H9 (cell line): ENCODE data around the gene CFAP54. TPM values are rescaled to one million over a fixed set of nuclear protein-coding genes. Genes with fewer than 3 reads are reported as not detected.

ENCODE experiments used
- DNase-seq: peaks from one replicate; pipeline ENCODE4 v3.0.0-alpha.2; 2017
- H2AFZ ChIP-seq: one replicate; pipeline ENCODE4 v1.6.1; 2013; ENCODE audit warnings: mild to moderate bottlenecking, low read length, control low read depth, moderate library complexity
- H2AK5ac ChIP-seq: 2 replicates; pipeline ENCODE4 v1.6.1; 2013; ENCODE audit warnings: low read length, control low read depth, mixed read lengths; ENCODE audit not compliant: insufficient read length
- H2BK120ac ChIP-seq: one replicate; pipeline ENCODE4 v1.6.1; 2013; ENCODE audit warnings: low read depth, mild to moderate bottlenecking, low read length, control low read depth, inconsistent platforms; ENCODE audit not compliant: poor library complexity, severe bottlenecking
- H2BK12ac ChIP-seq: 2 replicates; pipeline ENCODE4 v1.6.1; 2013; ENCODE audit warnings: low read length, control low read depth, mixed read lengths, low read depth; ENCODE audit not compliant: insufficient read length
- H2BK15ac ChIP-seq: 2 replicates; pipeline ENCODE4 v1.6.1; 2013; ENCODE audit warnings: low read depth, low read length, control low read depth
- H2BK20ac ChIP-seq: one replicate; pipeline ENCODE4 v1.6.1; 2013; ENCODE audit warnings: low read depth, mild to moderate bottlenecking, low read length, control low read depth, inconsistent platforms; ENCODE audit not compliant: poor library complexity, severe bottlenecking
- H2BK5ac ChIP-seq: 2 replicates; pipeline ENCODE4 v1.6.1; 2013; ENCODE audit warnings: low read length, control low read depth, mixed read lengths; ENCODE audit not compliant: insufficient read length
- H3K14ac ChIP-seq: 2 replicates; pipeline ENCODE4 v1.6.1; 2013; ENCODE audit warnings: low read length, control low read depth; ENCODE audit not compliant: insufficient read depth
- H3K18ac ChIP-seq: 2 replicates; pipeline ENCODE4 v1.6.1; 2013; ENCODE audit warnings: low read depth, mild to moderate bottlenecking, mixed read lengths, low read length, control low read depth; ENCODE audit not compliant: insufficient read length
- H3K23ac ChIP-seq: 2 replicates; pipeline ENCODE4 v1.6.1; 2013; ENCODE audit warnings: low read length, control low read depth, mixed read lengths, low read depth; ENCODE audit not compliant: insufficient read length
- H3K23me2 ChIP-seq: 2 replicates; pipeline ENCODE4 v1.6.1; 2013; ENCODE audit warnings: low read depth, mild to moderate bottlenecking, mixed read lengths, low read length, control low read depth; ENCODE audit not compliant: insufficient read length, poor library complexity, severe bottlenecking
- H3K27ac ChIP-seq: 2 replicates; pipeline ENCODE4 v1.5.1; 2013; ENCODE audit warnings: low read length, control low read depth, mixed read lengths, low read depth; ENCODE audit not compliant: insufficient read length
- H3K27me3 ChIP-seq: 2 replicates; pipeline ENCODE4 v1.6.1; 2013; ENCODE audit warnings: low read length, control low read depth, inconsistent platforms; ENCODE audit not compliant: insufficient read depth
- H3K4ac ChIP-seq: 2 replicates; pipeline ENCODE4 v1.6.1; 2013; ENCODE audit warnings: low read depth, mild to moderate bottlenecking, control low read depth, inconsistent platforms, low read length, moderate library complexity
- H3K4me1 ChIP-seq: 2 replicates; pipeline ENCODE4 v1.6.1; 2013; ENCODE audit warnings: low read length, control low read depth, inconsistent platforms; ENCODE audit not compliant: insufficient read depth
- H3K4me2 ChIP-seq: 2 replicates; pipeline ENCODE4 v1.6.1; 2013; ENCODE audit warnings: low read length, control low read depth, mixed read lengths; ENCODE audit not compliant: insufficient read length, insufficient read depth
- H3K56ac ChIP-seq: 2 replicates; pipeline ENCODE4 v1.6.1; 2013; ENCODE audit warnings: low read depth, mild to moderate bottlenecking, mixed read lengths, low read length, control low read depth; ENCODE audit not compliant: insufficient read length
- H3K79me1 ChIP-seq: 2 replicates; pipeline ENCODE4 v1.6.1; 2013; ENCODE audit warnings: low read depth, mild to moderate bottlenecking, moderate library complexity, low read length, control low read depth, inconsistent platforms; ENCODE audit not compliant: insufficient read depth, poor library complexity, severe bottlenecking
- H3K79me2 ChIP-seq: 2 replicates; pipeline ENCODE4 v1.6.1; 2013; ENCODE audit warnings: low read length, control low read depth, inconsistent platforms; ENCODE audit not compliant: insufficient read depth
- H3K9ac ChIP-seq: 2 replicates; pipeline ENCODE4 v1.6.1; 2013; ENCODE audit warnings: low read length, control low read depth, mixed read lengths; ENCODE audit not compliant: insufficient read length; ENCODE audit errors: extremely low read depth
- H3K9me3 ChIP-seq: one replicate; pipeline ENCODE4 v1.6.1; 2013; ENCODE audit warnings: low read depth, low read length, inconsistent platforms; ENCODE audit not compliant: control insufficient read depth
- H3T11ph ChIP-seq: one replicate; pipeline ENCODE4 v1.6.1; 2013; ENCODE audit warnings: mild to moderate bottlenecking, low read length, control low read depth, inconsistent platforms
- H4K20me1 ChIP-seq: one replicate; pipeline ENCODE4 v1.6.1; 2013; ENCODE audit not compliant: control insufficient read depth, insufficient read length, insufficient read depth
- H4K5ac ChIP-seq: 2 replicates; pipeline ENCODE4 v1.6.1; 2013; ENCODE audit warnings: low read depth, mild to moderate bottlenecking, mixed read lengths, low read length, control low read depth; ENCODE audit not compliant: insufficient read length
- H4K8ac ChIP-seq: replicated peaks from 2 replicates; pipeline ENCODE4 v1.6.1; 2013; ENCODE audit warnings: low read length, control low read depth, mixed read lengths, low read depth; ENCODE audit not compliant: insufficient read length
- H4K91ac ChIP-seq: 2 replicates; pipeline ENCODE4 v1.6.1; 2013; ENCODE audit warnings: low read depth, mild to moderate bottlenecking, moderate library complexity, mixed read lengths, low read length, control low read depth; ENCODE audit not compliant: insufficient read length
- H3K27ac Mint-ChIP-seq, 3 experiments: 2 replicates in 2 of 3; 3 replicates in 1 of 3; pipeline ENCODE4 v1.8.0; 2020 to 2021; ENCODE audit warnings: mixed read lengths in 3 of 3, mild to moderate bottlenecking in 1 of 3, moderate library complexity in 1 of 3
- H3K27me3 Mint-ChIP-seq: 2 replicates; pipeline ENCODE4 v1.8.0; 2021; ENCODE audit warnings: low read depth, mild to moderate bottlenecking, moderate library complexity, mixed read lengths
- H3K36me3 Mint-ChIP-seq, 3 experiments: 2 replicates in 2 of 3; 3 replicates in 1 of 3; pipeline ENCODE4 v1.8.0; 2020 to 2021; ENCODE audit warnings: low read depth in 3 of 3, mixed read lengths in 3 of 3; ENCODE audit not compliant: insufficient read depth in 1 of 3
- H3K4me1 Mint-ChIP-seq, 2 experiments: 2 replicates each; pipeline ENCODE4 v1.8.0; 2020; ENCODE audit warnings: mixed read lengths in 2 of 2
- H3K4me3 Mint-ChIP-seq, 2 experiments: 2 replicates in 1 of 2; 3 replicates in 1 of 2; pipeline ENCODE4 v1.8.0; 2020 to 2021; ENCODE audit warnings: mild to moderate bottlenecking in 2 of 2, mixed read lengths in 2 of 2, moderate library complexity in 1 of 2
- H3K9me3 Mint-ChIP-seq, 2 experiments: 2 replicates in 1 of 2; 3 replicates in 1 of 2; pipeline ENCODE4 v1.8.0; 2020; ENCODE audit warnings: mild to moderate bottlenecking in 2 of 2, mixed read lengths in 2 of 2, moderate library complexity in 1 of 2
- CTCF ChIP-seq: fragments of 200-600 bp; sonication (generic); conservative IDR thresholded peaks from 3 replicates; pipeline ENCODE4 v1.8.0; 2021; ENCODE audit warnings: antibody characterized with exemption, mild to moderate bottlenecking
- WGBS: extraction: QIAGEN DNeasy Blood & Tissue Kit; methylation state at CpG from one replicate; pipeline ENCODE4 v1.1.7; 2013; ENCODE audit warnings: missing lambda C conversion rate, low lambda C conversion rate, mixed read lengths; ENCODE audit not compliant: insufficient read length; ENCODE audit errors: extremely low coverage; 5-methylcytosine and 5-hydroxymethylcytosine counted together
- total RNA-seq: library from RNA; stranded (reverse); gene quantifications from 2 replicates; pipeline ENCODE4 v1.2.1, GENCODE V29; 2021

The CFAP54 gene
- total RNA-seq, 1 experiment from 2014 or later = 0.24 TPM

GRCh38 chr12:96496944-96497343 lies 7.6 kb downstream of the CFAP54 start:
- Mint-ChIP-seq H3K4me1 (peaks cover 7 to 8% of the 10 kb centered on the region in 2 experiments; a peak in 3 of 4 replicates), H3K27me3 (no peaks in the 10 kb centered on the region), H3K27ac (no peak overlapping the region), H3K4me3 (no peak overlapping the region), H3K36me3 (no peaks in the 10 kb centered on the region; a peak in 1 of 7 replicates), H3K9me3 (no peaks in the 10 kb centered on the region)
- H3K4me2 ChIP-seq = no peak overlapping the region
- H3K27ac ChIP-seq = no peak overlapping the region
- no peak overlapping the region for H2BK12ac ChIP-seq
- no peak overlapping the region for H4K91ac ChIP-seq
- H2BK5ac ChIP-seq = no peak overlapping the region
- no peaks in the 10 kb centered on the region for H4K20me1 ChIP-seq
- H4K8ac ChIP-seq = no peak overlapping the region
- no peak overlapping the region for H4K5ac ChIP-seq
- H3K79me2 ChIP-seq = no peaks in the 10 kb centered on the region
- no peak overlapping the region for H3K14ac ChIP-seq
- no peak overlapping the region for H3K4ac ChIP-seq
- H3K23me2 ChIP-seq = no peaks in the 10 kb centered on the region
- H2BK20ac ChIP-seq = no peak overlapping the region
- H3K56ac ChIP-seq = no peak overlapping the region
- no peak overlapping the region for H3T11ph ChIP-seq
- no peaks in the 10 kb centered on the region for H3K27me3 ChIP-seq
- H3K18ac ChIP-seq = no peak overlapping the region
- H2AK5ac ChIP-seq = no peak overlapping the region
- H2BK15ac ChIP-seq = no peak overlapping the region
- H3K79me1 ChIP-seq = no peaks in the 10 kb centered on the region
- H3K9me3 ChIP-seq = no peaks in the 10 kb centered on the region
- WGBS = no CpG with 5 or more reads among the region's 1 CpG
- no peaks in the 10 kb centered on the region for H3K4me1 ChIP-seq
- no peak for DNase-seq
- H2BK120ac ChIP-seq = no peak overlapping the region
- no peak for TF ChIP-seq CTCF
- no peak overlapping the region for H2AFZ ChIP-seq
- no peak overlapping the region for H3K9ac ChIP-seq
- H3K23ac ChIP-seq = no peak overlapping the region
